HepG2 (cell line): Measurements from ENCODE around the gene TAF11L9. TPM values are rescaled to one million over a fixed set of nuclear protein-coding genes. Genes with fewer than 3 reads are reported as not detected.
"Not testable (repeated sequence)": the region's sequence is repeated elsewhere in the genome, so short reads cannot be mapped to it uniquely, and the experiment has no call there.

Experiments
- ATAC-seq: fragments of 200-7000 bp; cut with Tn5 transposase; 3 replicates; pipeline ENCODE4 v1.9.1; 2020; ENCODE audit warnings: mild to moderate bottlenecking, moderate library complexity
- BruUV-seq: library from RNA; stranded (reverse); fragments of 400-500 nt; replicated peaks from 2 replicates; lab custom pipeline; 2021; lab: Mats Ljungman, UMichigan
- CTCF ChIA-PET: fragments of 300-600 bp; formaldehyde crosslinking; extraction: SDS; loops from one replicate; lab custom pipeline; 2021; ENCODE audit warnings: low total read pairs, inconsistent platforms, low intra/inter-chr PET ratio; lab: Yijun Ruan, JAX
- POLR2A ChIA-PET: fragments of 350-600 bp; sonication (Branson Sonifier 250); formaldehyde crosslinking; loops from one replicate; lab custom pipeline; 2020; ENCODE audit warnings: antibody characterized with exemption, inconsistent platforms; lab: Yijun Ruan, JAX
- DNase-seq: peaks from one replicate; pipeline ENCODE4 v3.0.0-alpha.2; 2015; ENCODE audit warnings: low spot score
- FAIRE-seq: peaks from 3 replicates; lab custom pipeline; 2011; peaks lifted over from hg19 to GRCh38; lab: Jason Lieb, UNC
- H2AFZ ChIP-seq: one replicate; pipeline ENCODE4 v1.6.1; 2011; ENCODE audit warnings: low read length, inconsistent platforms
- H3K27ac ChIP-seq: fragments of 300-600 bp; 3 replicates; pipeline ENCODE4 v1.8.0; 2011; ENCODE audit warnings: mixed run types, mild to moderate bottlenecking, mixed read lengths, low read length, inconsistent platforms; ENCODE audit not compliant: insufficient read depth; ENCODE audit errors: extremely low read length
- H3K27me3 ChIP-seq, 2 experiments: fragments of 200-600 bp in 1 of 2; 2 replicates in 1 of 2; 3 replicates in 1 of 2; pipeline versions ENCODE4 v1.6.0 to v1.8.0; 2011; ENCODE audit warnings: low read length in 2 of 2, mild to moderate bottlenecking in 2 of 2, moderate library complexity in 2 of 2, inconsistent platforms in 1 of 2; ENCODE audit not compliant: insufficient read depth in 2 of 2, control insufficient read depth in 1 of 2
- H3K36me3 ChIP-seq, 2 experiments: fragments of 200-600 bp in 1 of 2; replicated peaks in 1 of 2; 2 replicates in 1 of 2; 3 replicates in 1 of 2; pipeline versions ENCODE4 v1.5.1 to v1.8.0; 2011; ENCODE audit warnings: low read length in 2 of 2, inconsistent platforms in 1 of 2; ENCODE audit not compliant: insufficient read depth in 2 of 2, control insufficient read depth in 1 of 2
- H3K4me1 ChIP-seq: 2 replicates; pipeline ENCODE4 v1.5.1; 2012; ENCODE audit warnings: low read length, inconsistent platforms; ENCODE audit not compliant: insufficient read depth
- H3K4me2 ChIP-seq: 2 replicates; pipeline ENCODE4 v1.6.0; 2011; ENCODE audit warnings: low read depth, low read length, inconsistent platforms
- H3K4me3 ChIP-seq, 3 experiments: fragments of 200-600 bp in 1 of 3; sonication (generic), shearing (Covaris generic) in 1 of 3; replicated peaks in 1 of 3; 2 replicates each; pipeline ENCODE4 v1.5.1; 2011 to 2016; ENCODE audit warnings: low read length in 3 of 3, inconsistent platforms in 2 of 3, low read depth in 2 of 3, mild to moderate bottlenecking in 2 of 3, control low read depth in 1 of 3, mixed read lengths in 1 of 3; ENCODE audit not compliant: insufficient read depth in 1 of 3
- H3K79me2 ChIP-seq: one replicate; pipeline ENCODE4 v1.6.1; 2011; ENCODE audit warnings: low read length, inconsistent platforms; ENCODE audit not compliant: insufficient read depth
- H3K9ac ChIP-seq: 2 replicates; pipeline ENCODE4 v1.6.0; 2011; ENCODE audit warnings: mild to moderate bottlenecking, low read depth, low read length, inconsistent platforms; ENCODE audit not compliant: insufficient read depth
- H3K9me3 ChIP-seq: 2 replicates; pipeline ENCODE4 v1.5.1; 2012; ENCODE audit warnings: mild to moderate bottlenecking, low read length
- H4K20me1 ChIP-seq: 2 replicates; pipeline ENCODE4 v1.6.0; 2011; ENCODE audit warnings: inconsistent platforms, mild to moderate bottlenecking, low read length, moderate library complexity; ENCODE audit not compliant: insufficient read depth
- WGBS: methylation state at CpG from one replicate; pipeline ENCODE4 v1.1.6; 2017; ENCODE audit warnings: low lambda C conversion rate; 5-methylcytosine and 5-hydroxymethylcytosine counted together
- in situ Hi-C: cut with HindIII; loops from 2 replicates; pipeline ENCODE4 v1.10.0; 2017; ENCODE audit warnings: low pct_unique_long_range_greater_than_20kb; ENCODE audit not compliant: extremely low pct_ligation_motif_present
- intact Hi-C: fragments of 100-400 bp; cut with micrococcal nuclease; formaldehyde crosslinking; loops from one replicate; pipeline ENCODE4 v1.10.0; 2022; ENCODE audit not compliant: unreplicated experiment
- polyA plus RNA-seq, 8 experiments: library from polyadenylated mRNA; depleted of rRNA in 3 of 8; stranded (reverse) in 7 of 8; unstranded in 1 of 8; fragments of >200 nt; fragmentation: Illumina TruSeq in 4 of 8; extraction: Trizol in 4 of 8; gene quantifications; 2 replicates each; pipeline versions ENCODE4 v1.2.1 to v1.2.3, GENCODE V29; 2011 to 2016; ENCODE audit warnings: low read depth in 4 of 8, missing spikeins in 1 of 8, mixed read lengths in 1 of 8; ENCODE audit not compliant: insufficient read depth in 1 of 8
- small RNA-seq, 3 experiments: library from RNA; depleted of rRNA; stranded (forward); fragments of <200 nt; gene quantifications; one replicate each; pipeline ENCODE3, GENCODE V24; 2012; ENCODE audit warnings: low read depth in 2 of 3, low replicate concordance in 1 of 3; ENCODE audit not compliant: insufficient read length in 3 of 3, insufficient read depth in 2 of 3
- total RNA-seq, 5 experiments: library from RNA; depleted of rRNA; stranded (reverse); fragments of >200 nt; fragmentation: Illumina TruSeq; extraction: Trizol; gene quantifications; 2 replicates each; pipeline ENCODE4 v1.2.3, GENCODE V29; 2016; ENCODE audit warnings: low read depth in 1 of 5

TAF11L9 gene
- total and polyA plus RNA-seq, 2 of the 13 experiments (the other 11 are each of a cell fraction or from before 2014, with no cell fraction given) = not detected

- H3K4me3 ChIP-seq, FAIRE-seq, H2AFZ ChIP-seq, H3K79me2 ChIP-seq, H4K20me1 ChIP-seq, H3K36me3 ChIP-seq, intact Hi-C loops, BruUV-seq, POLR2A ChIA-PET, in situ Hi-C loops, H3K27me3 ChIP-seq, H3K4me1 ChIP-seq, ATAC-seq, CTCF ChIA-PET, H3K9me3 ChIP-seq, H3K9ac ChIP-seq, H3K27ac ChIP-seq, DNase-seq, H3K4me2 ChIP-seq: not testable (repeated sequence)
- no CpG with 5 or more reads among the region's 16 CpGs for WGBS
Observed at GRCh38 chr5:17585658-17586057, 8.5 kb downstream of the TAF11L9 start, which contains the start of gene TAF11L7. TAF11L7 (minus strand) TSS chr5:17585758.

Small RNA genes lying within 50 kb of the gene (small RNA-seq; reads per million reads assigned to genes)
- gene AC233724.3 (0 reads per million in 3 experiments), gene AC233724.4 (0 reads per million in 3 experiments), gene AC233724.6 (0 reads per million in 3 experiments), gene AC233724.7 (0 reads per million in 3 experiments)

Other genes starting within 250 kb of the TAF11L9 start
- gene TAF11L2, start 96.2 kb downstream of the TAF11L9 start, total RNA-seq (2016; rRNA removed; fragmentation: Illumina TruSeq; extraction: Trizol) = not detected in 2 replicates
- not detected in 2 replicates for gene TAF11L2, start 96.2 kb downstream of the TAF11L9 start, polyA plus RNA-seq (2011; rRNA removed)
- not detected in 2 replicates for gene TAF11L3, start 76.0 kb downstream of the TAF11L9 start, total RNA-seq (2016; rRNA removed; fragmentation: Illumina TruSeq; extraction: Trizol)
- gene TAF11L3, start 76.0 kb downstream of the TAF11L9 start, polyA plus RNA-seq (2011; rRNA removed) = not detected in 2 replicates
- not detected in 2 replicates for gene TAF11L4, start 72.6 kb downstream of the TAF11L9 start, total RNA-seq (2016; rRNA removed; fragmentation: Illumina TruSeq; extraction: Trizol)
- gene TAF11L4, start 72.6 kb downstream of the TAF11L9 start, polyA plus RNA-seq (2011; rRNA removed) = not detected in 2 replicates
- not detected in 2 replicates for gene TAF11L5, start 69.2 kb downstream of the TAF11L9 start, total RNA-seq (2016; rRNA removed; fragmentation: Illumina TruSeq; extraction: Trizol)
- not detected in 2 replicates for gene TAF11L5, start 69.2 kb downstream of the TAF11L9 start, polyA plus RNA-seq (2011; rRNA removed)
- gene TAF11L6, start 65.7 kb downstream of the TAF11L9 start, total RNA-seq (2016; rRNA removed; fragmentation: Illumina TruSeq; extraction: Trizol) = not detected in 2 replicates
- not detected in 2 replicates for gene TAF11L6, start 65.7 kb downstream of the TAF11L9 start, polyA plus RNA-seq (2011; rRNA removed)
- gene TAF11L7, start 8.6 kb downstream of the TAF11L9 start, total RNA-seq (2016; rRNA removed; fragmentation: Illumina TruSeq; extraction: Trizol) = not detected in 2 replicates
- not detected in 2 replicates for gene TAF11L7, start 8.6 kb downstream of the TAF11L9 start, polyA plus RNA-seq (2011; rRNA removed)
- gene TAF11L8, start 3.4 kb downstream of the TAF11L9 start, total RNA-seq (2016; rRNA removed; fragmentation: Illumina TruSeq; extraction: Trizol) = not detected in 2 replicates
- gene TAF11L8, start 3.4 kb downstream of the TAF11L9 start, polyA plus RNA-seq (2011; rRNA removed) = not detected in 2 replicates
- gene TAF11L10, start 3.4 kb upstream of the TAF11L9 start, total RNA-seq (2016; rRNA removed; fragmentation: Illumina TruSeq; extraction: Trizol) = not detected in 2 replicates
- gene TAF11L10, start 3.4 kb upstream of the TAF11L9 start, polyA plus RNA-seq (2011; rRNA removed) = not detected in 2 replicates
- gene TAF11L11, start 9.8 kb upstream of the TAF11L9 start, total RNA-seq (2016; rRNA removed; fragmentation: Illumina TruSeq; extraction: Trizol) = not detected in 2 replicates
- not detected in 2 replicates for gene TAF11L11, start 9.8 kb upstream of the TAF11L9 start, polyA plus RNA-seq (2011; rRNA removed)
- gene TAF11L12, start 16.0 kb upstream of the TAF11L9 start, total RNA-seq (2016; rRNA removed; fragmentation: Illumina TruSeq; extraction: Trizol) = not detected in 2 replicates
- gene TAF11L12, start 16.0 kb upstream of the TAF11L9 start, polyA plus RNA-seq (2011; rRNA removed) = not detected in 2 replicates
- gene TAF11L13, start 37.7 kb upstream of the TAF11L9 start, total RNA-seq (2016; rRNA removed; fragmentation: Illumina TruSeq; extraction: Trizol) = not detected in 2 replicates
- gene TAF11L13, start 37.7 kb upstream of the TAF11L9 start, polyA plus RNA-seq (2011; rRNA removed) = not detected in 2 replicates
- not detected in 2 replicates for gene TAF11L14, start 40.1 kb upstream of the TAF11L9 start, total RNA-seq (2016; rRNA removed; fragmentation: Illumina TruSeq; extraction: Trizol)
- not detected in 2 replicates for gene TAF11L14, start 40.1 kb upstream of the TAF11L9 start, polyA plus RNA-seq (2011; rRNA removed)